HG02885 (cell line): Measurements from ENCODE around the gene CDK14.

ENCODE experiments used
- ATAC-seq: cut with Tn5 transposase; IDR thresholded peaks from one replicate; pipeline ENCODE4 v1.9.1; 2021; ENCODE audit warnings: mild to moderate bottlenecking; ENCODE audit not compliant: unreplicated experiment, poor library complexity

CDK14 gene

GRCh38 chr7:91226411-91226810 lies 630.3 kb downstream of the CDK14 start:
- ATAC-seq = no peak

- ATAC-seq = no peak
These were observed 632.2 kb downstream of the CDK14 start for GRCh38 chr7:91228327-91228726.

GRCh38 chr7:91228927-91229558 lies 632.9 kb downstream of the CDK14 start:
- no peak for ATAC-seq

GRCh38 chr7:91230100-91230499 lies 634.0 kb downstream of the CDK14 start:
- no peak for ATAC-seq

GRCh38 chr7:91230503-91230902 lies 634.4 kb downstream of the CDK14 start:
- no peak for ATAC-seq

GRCh38 chr7:91233212-91233611 lies 637.1 kb downstream of the CDK14 start:
- no peak for ATAC-seq

- no peak for ATAC-seq
These were observed 639.2 kb downstream of the CDK14 start for GRCh38 chr7:91235211-91235832.

GRCh38 chr7:91239171-91239604 lies 643.1 kb downstream of the CDK14 start:
- ATAC-seq = no peak

GRCh38 chr7:91239772-91240171 lies 643.7 kb downstream of the CDK14 start:
- ATAC-seq = no peak

GRCh38 chr7:91240376-91240941 lies 644.3 kb downstream of the CDK14 start:
- ATAC-seq = no peak

GRCh38 chr7:91242097-91242844 lies 646.1 kb downstream of the CDK14 start:
- no peak for ATAC-seq

- ATAC-seq = no peak
These were observed 647.6 kb downstream of the CDK14 start for GRCh38 chr7:91243591-91244301.

- ATAC-seq = no peak
These were observed 651.4 kb downstream of the CDK14 start for GRCh38 chr7:91247500-91247899.

- no peak for ATAC-seq
These were observed 652.9 kb downstream of the CDK14 start for GRCh38 chr7:91248996-91249395.

GRCh38 chr7:91249506-91250233 lies 653.5 kb downstream of the CDK14 start:
- no peak for ATAC-seq

GRCh38 chr7:91250706-91251105 lies 654.6 kb downstream of the CDK14 start:
- ATAC-seq = no peak

GRCh38 chr7:91251877-91252276 lies 655.8 kb downstream of the CDK14 start:
- no peak for ATAC-seq
